ENCODE results near the gene DDX1.

DDX1 gene

DNA sequence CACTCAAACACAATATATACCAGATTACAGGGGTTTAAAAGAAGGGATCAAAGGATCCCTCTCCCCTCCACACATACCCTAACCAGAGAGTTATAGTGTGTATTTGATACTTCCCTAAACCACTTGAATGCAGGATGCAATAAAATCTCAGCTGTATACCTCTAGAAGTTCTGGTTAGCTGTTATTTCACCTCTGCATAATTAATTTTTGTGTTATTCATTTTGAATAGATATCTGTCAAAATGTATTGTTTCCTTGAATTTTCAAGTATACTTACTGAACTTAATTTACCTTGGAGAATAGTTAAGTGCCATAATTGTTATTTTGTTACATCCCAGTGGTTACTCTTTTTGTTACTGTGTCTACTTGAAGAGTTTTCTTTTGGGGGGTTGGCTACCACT lies 34.5 kb downstream of the DDX1 start:
- Histone ChIP-seq H3K9ac (ENCODE audit: low read length in 5 of 5) (no peak overlapping the region), H3K36me3 (ENCODE audit: control insufficient read depth in 5 of 5, insufficient read depth in 5 of 5, low read length in 5 of 5) (peaks cover 58 to 90% (median 78%) of the 10 kb centered on the region in 5 donors), H3K9me3 (ENCODE audit: control insufficient read depth in 5 of 5, low read length in 5 of 5) (no peaks in the 10 kb centered on the region), H3K4me3 (ENCODE audit: low read depth in 1 of 5, low read length in 5 of 5) (no peak overlapping the region), H3K4me1 (ENCODE audit: control insufficient read depth in 5 of 5, insufficient read depth in 5 of 5, low read length in 5 of 5) (peaks cover 0 to 4% (median 0%) of the 10 kb centered on the region in 5 donors), H3K27ac (ENCODE audit: low read depth, low read length) (no peak overlapping the region), H3K27me3 (ENCODE audit: control insufficient read depth in 5 of 5, insufficient read depth in 4 of 5, low read length in 5 of 5) (no peaks in the 10 kb centered on the region)

DNA sequence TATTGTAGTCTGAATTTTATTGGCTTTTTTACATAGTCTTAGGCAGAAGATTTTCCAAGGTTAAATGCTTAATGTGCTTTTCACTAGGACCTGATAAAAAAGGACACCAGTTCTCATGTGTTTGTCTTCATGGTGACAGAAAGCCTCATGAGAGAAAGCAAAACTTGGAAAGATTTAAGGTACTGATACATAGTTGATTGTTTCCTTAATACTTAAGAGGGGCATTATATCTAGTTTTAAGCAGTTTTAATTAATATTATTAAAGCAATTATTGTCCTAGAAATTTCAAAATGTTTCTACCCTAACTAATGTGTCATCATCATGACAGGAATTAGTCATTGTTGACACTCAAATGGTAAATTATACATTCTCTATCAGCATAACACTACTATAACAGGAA lies 35.3 kb downstream of the DDX1 start:
- no peak overlapping the region for H3K27ac ChIP-seq (ENCODE audit: low read depth, low read length)
- H3K4me3 ChIP-seq (ENCODE audit: low read depth in 1 of 5, low read length in 5 of 5): no peak overlapping the region
- no peaks in the 10 kb centered on the region for H3K9me3 ChIP-seq (ENCODE audit: control insufficient read depth in 5 of 5, low read length in 5 of 5)
- H3K9ac ChIP-seq (ENCODE audit: low read length in 5 of 5): no peak overlapping the region
- H3K27me3 ChIP-seq (ENCODE audit: control insufficient read depth in 5 of 5, insufficient read depth in 4 of 5, low read length in 5 of 5): no peaks in the 10 kb centered on the region
- peaks cover 0 to 4% (median 0%) of the 10 kb centered on the region in 5 donors for H3K4me1 ChIP-seq (ENCODE audit: control insufficient read depth in 5 of 5, insufficient read depth in 5 of 5, low read length in 5 of 5)
- peaks cover 63 to 93% (median 77%) of the 10 kb centered on the region in 5 donors for H3K36me3 ChIP-seq (ENCODE audit: control insufficient read depth in 5 of 5, insufficient read depth in 5 of 5, low read length in 5 of 5)

DNA sequence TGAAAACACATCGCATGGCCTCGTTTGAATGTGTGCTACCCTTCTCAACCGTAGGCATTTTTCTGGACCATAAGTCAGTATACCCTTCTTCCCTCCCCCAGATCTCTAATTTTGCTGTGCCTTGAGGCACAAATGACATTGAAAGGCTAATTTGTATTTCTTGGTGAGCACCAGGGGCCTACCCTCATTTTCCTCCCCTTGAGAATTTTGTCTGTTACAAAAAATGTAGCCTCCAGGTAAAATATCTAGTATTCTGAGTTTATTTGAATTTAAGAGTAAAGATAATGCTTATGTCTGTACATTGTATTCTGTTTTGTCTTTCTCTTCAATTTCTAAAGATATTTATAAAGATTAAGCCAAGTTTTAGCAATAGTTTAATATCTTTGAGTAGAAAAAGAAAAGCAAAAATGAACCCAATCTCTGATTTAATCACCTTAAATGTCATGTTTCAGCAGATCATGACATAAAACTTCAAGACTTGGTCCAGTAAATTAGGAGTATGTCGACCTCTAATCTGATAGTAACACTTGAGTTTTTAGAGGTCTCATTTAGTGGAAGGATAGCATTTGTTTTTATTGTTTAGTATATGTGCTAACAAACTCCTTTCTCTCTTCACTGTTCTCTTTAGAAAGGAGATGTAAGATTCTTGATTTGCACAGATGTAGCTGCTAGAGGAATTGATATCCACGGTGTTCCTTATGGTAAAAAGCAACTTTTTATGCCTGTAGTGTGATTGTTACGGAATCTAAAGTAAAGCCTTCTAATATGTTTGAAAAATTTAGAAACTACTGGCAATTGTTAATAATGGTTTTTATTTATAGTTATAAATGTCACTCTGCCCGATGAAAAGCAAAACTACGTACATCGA lies 36.4 kb downstream of the DDX1 start:
- H3K9me3 ChIP-seq (ENCODE audit: control insufficient read depth in 5 of 5, low read length in 5 of 5): no peaks in the 10 kb centered on the region
- peaks cover 0 to 4% (median 0%) of the 10 kb centered on the region in 5 donors for H3K4me1 ChIP-seq (ENCODE audit: control insufficient read depth in 5 of 5, insufficient read depth in 5 of 5, low read length in 5 of 5)
- no peak overlapping the region for H3K27ac ChIP-seq (ENCODE audit: low read depth, low read length)
- H3K4me3 ChIP-seq (ENCODE audit: low read depth in 1 of 5, low read length in 5 of 5): no peak overlapping the region
- H3K9ac ChIP-seq (ENCODE audit: low read length in 5 of 5): no peak overlapping the region
- H3K36me3 ChIP-seq (ENCODE audit: control insufficient read depth in 5 of 5, insufficient read depth in 5 of 5, low read length in 5 of 5): peaks cover 65 to 89% (median 79%) of the 10 kb centered on the region in 5 donors
- no peaks in the 10 kb centered on the region for H3K27me3 ChIP-seq (ENCODE audit: control insufficient read depth in 5 of 5, insufficient read depth in 4 of 5, low read length in 5 of 5)

DNA sequence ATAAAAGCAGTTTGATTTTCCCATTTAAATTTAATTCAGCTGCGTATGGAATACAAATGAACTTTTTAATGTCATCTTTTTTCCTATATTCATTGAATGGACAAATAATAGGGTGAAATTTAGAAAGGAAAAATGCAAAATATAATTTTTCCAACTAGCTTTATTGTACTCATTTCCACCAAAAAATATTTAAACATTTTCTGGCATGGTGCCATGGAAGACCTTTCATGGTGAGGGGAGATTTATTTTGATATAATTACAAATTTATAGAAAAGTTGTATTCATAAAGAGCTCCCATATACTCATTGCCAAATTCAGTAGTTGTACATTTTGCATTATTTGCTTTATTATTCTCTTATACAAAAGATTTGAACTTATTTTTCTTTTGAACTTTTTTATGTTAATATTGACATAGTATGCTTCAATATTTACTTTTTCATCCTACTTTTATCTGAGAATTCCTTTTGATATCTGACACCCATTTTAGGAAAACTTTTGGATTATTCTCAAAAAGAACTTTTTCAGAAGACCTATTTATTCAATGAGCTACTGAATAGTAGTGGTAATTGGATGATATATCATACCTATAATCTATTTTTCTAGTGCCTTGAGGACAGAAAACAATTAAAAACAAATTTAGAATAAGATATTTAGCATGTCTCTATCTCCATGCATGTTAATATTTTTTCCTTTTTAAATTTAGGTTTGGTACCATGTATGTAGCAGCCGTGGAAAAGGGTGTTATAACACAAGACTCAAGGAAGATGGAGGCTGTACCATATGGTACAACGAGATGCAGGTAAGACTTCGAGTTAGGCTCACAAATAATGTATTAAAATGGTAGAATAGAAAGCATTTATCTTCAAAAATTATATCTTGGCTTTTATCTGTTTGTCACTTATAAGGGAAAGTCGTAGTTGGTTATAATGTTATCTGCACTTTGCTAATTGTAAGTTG lies 37.5 kb downstream of the DDX1 start:
- H3K9ac ChIP-seq (ENCODE audit: low read length in 5 of 5): no peak overlapping the region
- H3K4me3 ChIP-seq (ENCODE audit: low read depth in 1 of 5, low read length in 5 of 5): no peak overlapping the region
- no peak overlapping the region for H3K27ac ChIP-seq (ENCODE audit: low read depth, low read length)
- H3K27me3 ChIP-seq (ENCODE audit: control insufficient read depth in 5 of 5, insufficient read depth in 4 of 5, low read length in 5 of 5): no peaks in the 10 kb centered on the region
- H3K36me3 ChIP-seq (ENCODE audit: control insufficient read depth in 5 of 5, insufficient read depth in 5 of 5, low read length in 5 of 5): peaks cover 63 to 86% (median 80%) of the 10 kb centered on the region in 5 donors
- no peaks in the 10 kb centered on the region for H3K9me3 ChIP-seq (ENCODE audit: control insufficient read depth in 5 of 5, low read length in 5 of 5)
- H3K4me1 ChIP-seq (ENCODE audit: control insufficient read depth in 5 of 5, insufficient read depth in 5 of 5, low read length in 5 of 5): peaks cover 0 to 4% (median 0%) of the 10 kb centered on the region in 5 donors

DNA sequence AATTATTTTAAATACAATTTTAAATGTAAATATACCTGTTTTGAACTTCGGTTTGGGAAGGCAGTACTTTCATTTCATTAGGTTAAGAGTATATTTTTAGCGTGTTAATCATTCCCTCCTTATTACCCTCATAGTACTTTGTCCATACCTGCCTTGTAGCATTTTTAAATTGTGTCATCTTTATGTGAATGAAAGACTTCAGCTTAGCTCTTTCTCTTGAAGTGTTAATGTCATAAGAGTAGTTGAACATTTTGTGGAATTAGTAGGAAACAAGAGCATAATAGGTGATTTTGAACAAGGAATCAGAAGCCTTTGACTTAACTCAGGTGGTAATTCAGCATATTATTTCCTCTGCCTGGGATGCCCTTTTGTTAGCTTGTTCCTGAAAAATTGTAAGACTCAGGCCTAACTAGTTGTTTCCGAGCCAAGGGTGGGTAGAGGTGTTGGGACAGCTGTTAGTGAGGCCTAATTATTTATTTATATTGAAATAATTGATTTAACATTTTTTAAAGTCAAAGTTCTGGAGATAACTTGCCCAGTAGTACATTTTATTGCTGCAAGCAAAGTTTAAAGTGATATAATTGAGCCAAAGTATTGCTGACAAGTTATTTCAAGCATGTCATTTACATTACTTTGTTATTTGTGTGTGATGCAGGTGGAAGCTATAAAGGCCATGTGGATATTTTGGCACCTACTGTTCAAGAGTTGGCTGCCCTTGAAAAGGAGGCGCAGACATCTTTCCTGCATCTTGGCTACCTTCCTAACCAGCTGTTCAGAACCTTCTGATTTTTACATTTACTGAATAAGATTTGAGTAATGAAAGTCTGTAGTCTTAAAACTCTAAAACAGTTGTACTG lies 38.7 kb downstream of the DDX1 start:
- peaks cover 0 to 4% (median 0%) of the 10 kb centered on the region in 5 donors for H3K4me1 ChIP-seq (ENCODE audit: control insufficient read depth in 5 of 5, insufficient read depth in 5 of 5, low read length in 5 of 5)
- H3K9ac ChIP-seq (ENCODE audit: low read length in 5 of 5): peak overlapping the region in 1 of 5 donors; percentile 39
- no peak overlapping the region for H3K27ac ChIP-seq (ENCODE audit: low read depth, low read length)
- H3K4me3 ChIP-seq (ENCODE audit: low read depth in 1 of 5, low read length in 5 of 5): no peak overlapping the region
- no peaks in the 10 kb centered on the region for H3K27me3 ChIP-seq (ENCODE audit: control insufficient read depth in 5 of 5, insufficient read depth in 4 of 5, low read length in 5 of 5)
- no peaks in the 10 kb centered on the region for H3K9me3 ChIP-seq (ENCODE audit: control insufficient read depth in 5 of 5, low read length in 5 of 5)
- peaks cover 56 to 81% (median 74%) of the 10 kb centered on the region in 5 donors for H3K36me3 ChIP-seq (ENCODE audit: control insufficient read depth in 5 of 5, insufficient read depth in 5 of 5, low read length in 5 of 5)

DNA sequence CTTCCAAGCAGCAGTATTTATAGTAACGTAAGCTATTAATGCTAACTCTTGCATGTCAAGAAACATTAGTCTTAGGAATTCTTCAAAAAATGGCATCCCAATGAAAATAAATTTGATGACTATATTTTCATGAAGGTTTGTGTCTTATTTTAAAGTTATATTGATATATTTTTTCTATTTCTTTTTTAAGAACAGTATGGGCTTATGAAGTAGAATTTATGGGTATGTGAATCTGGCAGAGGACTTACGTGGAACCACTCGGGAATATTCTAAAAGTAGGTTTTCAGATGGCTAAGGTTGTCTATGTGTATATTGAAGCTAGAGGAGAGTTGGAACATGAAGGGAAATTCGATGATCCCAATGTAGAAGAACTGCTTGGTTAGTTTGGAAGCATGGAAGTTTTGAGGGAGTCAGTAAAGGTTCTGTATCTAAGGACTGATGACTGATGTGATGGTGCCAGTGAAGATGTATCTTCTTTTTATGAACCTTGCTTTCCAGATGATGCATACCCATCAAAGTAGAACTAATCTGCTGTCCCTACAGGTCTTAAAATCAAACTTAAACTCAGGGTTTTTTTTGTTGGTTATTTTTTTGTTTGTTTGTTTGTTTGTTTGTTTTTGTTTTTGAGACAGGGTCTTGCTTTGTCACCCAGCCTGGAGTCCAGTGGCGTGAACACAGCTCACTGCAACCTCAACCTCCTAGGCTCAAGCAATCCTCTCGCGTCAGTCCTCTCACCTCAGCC lies 39.5 kb downstream of the DDX1 start:
- Histone ChIP-seq H3K27ac (ENCODE audit: low read depth, low read length) (no peak overlapping the region), H3K36me3 (ENCODE audit: control insufficient read depth in 5 of 5, insufficient read depth in 5 of 5, low read length in 5 of 5) (peaks cover 56 to 81% (median 71%) of the 10 kb centered on the region in 5 donors), H3K4me1 (ENCODE audit: control insufficient read depth in 5 of 5, insufficient read depth in 5 of 5, low read length in 5 of 5) (peaks cover 0 to 4% (median 0%) of the 10 kb centered on the region in 5 donors), H3K9ac (ENCODE audit: low read length in 5 of 5) (no peak overlapping the region), H3K9me3 (ENCODE audit: control insufficient read depth in 5 of 5, low read length in 5 of 5) (no peaks in the 10 kb centered on the region), H3K4me3 (ENCODE audit: low read depth in 1 of 5, low read length in 5 of 5) (no peak overlapping the region), H3K27me3 (ENCODE audit: control insufficient read depth in 5 of 5, insufficient read depth in 4 of 5, low read length in 5 of 5) (no peaks in the 10 kb centered on the region)

DNA sequence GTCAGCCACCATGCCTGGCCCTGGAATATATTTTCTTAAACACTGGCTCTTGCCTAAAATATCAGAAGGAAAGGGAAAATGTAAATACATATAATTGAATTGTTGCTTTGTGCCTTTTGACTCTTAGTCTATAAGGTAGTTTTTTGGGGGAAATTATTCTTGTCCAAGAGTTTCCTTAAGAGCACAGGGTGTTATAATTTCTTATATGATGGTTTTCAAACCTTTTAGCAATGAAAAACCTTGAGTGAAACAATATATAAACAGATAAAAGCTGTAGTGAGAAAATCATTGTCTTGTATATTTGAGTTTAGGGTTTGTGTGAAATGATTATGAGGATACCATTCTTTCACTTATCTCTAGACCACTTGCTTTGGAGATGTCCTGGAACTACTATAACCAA lies 40.2 kb downstream of the DDX1 start:
- Histone ChIP-seq H3K27me3 (ENCODE audit: control insufficient read depth in 5 of 5, insufficient read depth in 4 of 5, low read length in 5 of 5) (no peaks in the 10 kb centered on the region), H3K4me1 (ENCODE audit: control insufficient read depth in 5 of 5, insufficient read depth in 5 of 5, low read length in 5 of 5) (peaks cover 0 to 4% (median 0%) of the 10 kb centered on the region in 5 donors), H3K36me3 (ENCODE audit: control insufficient read depth in 5 of 5, insufficient read depth in 5 of 5, low read length in 5 of 5) (peaks cover 51 to 75% (median 64%) of the 10 kb centered on the region in 5 donors), H3K9me3 (ENCODE audit: control insufficient read depth in 5 of 5, low read length in 5 of 5) (no peaks in the 10 kb centered on the region), H3K27ac (ENCODE audit: low read depth, low read length) (no peak overlapping the region), H3K9ac (ENCODE audit: low read length in 5 of 5) (no peak overlapping the region), H3K4me3 (ENCODE audit: low read depth in 1 of 5, low read length in 5 of 5) (no peak overlapping the region)

DNA sequence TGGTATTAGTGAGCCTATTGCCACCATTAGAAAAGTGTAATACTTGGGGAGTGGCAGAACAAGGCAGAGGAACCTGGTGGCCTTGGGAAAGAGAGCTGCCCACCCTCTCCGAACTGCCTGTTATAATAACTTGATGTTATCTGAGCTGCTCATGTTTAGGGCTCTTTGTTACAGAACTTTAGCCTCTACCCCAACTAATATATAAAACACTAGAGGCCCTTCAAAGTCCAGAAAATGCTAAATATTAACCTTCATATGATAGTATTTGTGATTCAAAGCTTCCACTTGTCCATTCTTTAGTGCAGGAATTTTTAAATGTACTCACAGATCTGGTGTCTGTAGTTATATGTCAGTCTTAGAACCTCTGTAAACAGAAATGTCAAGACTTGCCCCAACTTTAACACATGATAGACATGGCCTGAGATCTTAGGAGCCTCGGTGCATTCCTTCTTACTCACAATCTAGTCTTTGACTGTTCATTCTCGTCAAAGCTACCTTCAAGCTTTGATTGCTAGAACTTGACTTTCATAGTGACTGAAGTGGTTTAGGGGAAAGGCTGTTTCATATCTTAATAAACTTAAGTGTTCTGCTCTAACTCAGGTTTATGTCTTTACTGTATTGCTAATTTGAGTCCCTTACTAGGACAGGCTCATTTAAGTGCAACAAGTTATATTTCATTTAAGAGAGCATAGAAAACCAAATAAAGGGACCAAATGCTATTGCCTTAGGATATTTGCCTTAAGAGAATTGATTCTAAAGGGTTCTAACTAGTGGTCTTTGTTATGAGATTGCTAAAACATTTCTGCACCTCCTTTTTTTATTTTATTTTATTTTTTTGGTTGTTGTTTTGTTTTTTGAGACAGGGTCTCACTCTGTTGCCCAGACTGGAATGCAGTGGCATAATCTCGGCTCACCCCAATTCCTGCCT lies 41.6 kb downstream of the DDX1 start:
- Histone ChIP-seq H3K4me1 (ENCODE audit: control insufficient read depth in 5 of 5, insufficient read depth in 5 of 5, low read length in 5 of 5) (peaks cover 0 to 10% (median 4%) of the 10 kb centered on the region in 5 donors), H3K9ac (ENCODE audit: low read length in 5 of 5) (no peak overlapping the region), H3K27ac (ENCODE audit: low read depth, low read length) (no peak overlapping the region), H3K9me3 (ENCODE audit: control insufficient read depth in 5 of 5, low read length in 5 of 5) (no peaks in the 10 kb centered on the region), H3K36me3 (ENCODE audit: control insufficient read depth in 5 of 5, insufficient read depth in 5 of 5, low read length in 5 of 5) (peaks cover 44 to 66% (median 55%) of the 10 kb centered on the region in 5 donors), H3K27me3 (ENCODE audit: control insufficient read depth in 5 of 5, insufficient read depth in 4 of 5, low read length in 5 of 5) (no peaks in the 10 kb centered on the region), H3K4me3 (ENCODE audit: low read depth in 1 of 5, low read length in 5 of 5) (no peak overlapping the region)
